HEK293T (cell line): ENCODE measurements around the gene TMUB2.

ENCODE experiments used
- ELF4 ChIP-seq: fragments of 450-650 bp; IDR thresholded peaks from 2 replicates; pipeline ENCODE4 v1.6.1; 2017; ENCODE audit warnings: antibody characterized with exemption
- FOXA1 ChIP-seq: fragments of 450-650 bp; IDR thresholded peaks from 2 replicates; pipeline ENCODE4 v1.6.1; 2016; ENCODE audit warnings: mild to moderate bottlenecking
- FOXM1 ChIP-seq: fragments of 450-650 bp; IDR thresholded peaks from 2 replicates; pipeline ENCODE4 v1.6.1; 2017; ENCODE audit warnings: mild to moderate bottlenecking, borderline replicate concordance
- NFRKB ChIP-seq: fragments of 450-650 bp; IDR thresholded peaks from 2 replicates; pipeline ENCODE4 v1.6.1; 2016; ENCODE audit warnings: mild to moderate bottlenecking, moderate library complexity
- PKNOX1 ChIP-seq: fragments of 450-650 bp; IDR thresholded peaks from 2 replicates; pipeline ENCODE4 v1.6.1; 2016
- SUZ12 ChIP-seq: fragments of 450-650 bp; IDR thresholded peaks from 2 replicates; pipeline ENCODE4 v1.6.1; 2016; ENCODE audit warnings: mild to moderate bottlenecking
- TARDBP ChIP-seq: fragments of 450-650 bp; IDR thresholded peaks from 2 replicates; pipeline ENCODE4 v1.6.1; 2016

- TF ChIP-seq FOXA1 (no peak), PKNOX1 (no peak), FOXM1 (no peak), TARDBP (no peak), SUZ12 (no peak), NFRKB (no peak), ELF4 (no peak)
Observed at GRCh38 chr17:44229090-44229489, 42.3 kb downstream of the TMUB2 start.
